ENCODE data around the gene SETD2. TPM values are rescaled to one million over a fixed set of nuclear protein-coding genes. Genes with fewer than 3 reads are reported as not detected.
A peak's percentile ranks its signal among the peaks of the same experiment; 100 is the strongest.

Gene SETD2
- total RNA-seq, 2 experiments from 2014 or later, result 87.3 to 87.4 TPM

DNA sequence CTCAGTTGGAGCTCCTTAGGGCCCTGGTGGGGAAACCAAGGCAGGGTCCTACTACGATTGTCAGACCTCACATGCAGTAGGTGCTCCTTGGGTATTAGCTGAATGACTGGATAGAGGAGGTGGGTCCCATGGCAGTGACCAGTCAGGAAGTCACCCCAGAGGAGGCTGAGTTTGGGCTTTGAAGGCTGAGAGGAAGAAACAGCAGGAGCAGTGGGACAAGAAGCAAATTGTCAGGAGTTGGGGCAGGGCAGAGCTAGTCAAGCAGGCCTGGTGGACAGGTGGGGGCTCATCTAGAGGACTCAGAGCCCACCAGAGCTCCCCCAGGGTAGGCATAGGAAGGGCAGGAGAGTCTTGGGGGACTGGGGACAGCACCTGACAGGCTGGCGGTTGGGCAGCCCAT is 181.4 kb downstream of the SETD2 start:
- CTCF ChIA-PET, result interaction anchor here (1.8 kb wide), 1 partner anchor 73 kb away, joined by 4 read pairs; no protein-coding TSS in a partner anchor
- H3K4me3 Mint-ChIP-seq, result peak overlapping the region; percentile 71
- H3K4me1 ChIP-seq (ENCODE audit: insufficient read depth, low read length), result peaks cover 93% of the 10 kb centered on the region

GRCh38 chr3:46981932-46982471 is 181.9 kb downstream of the SETD2 start:
- POLR2A ChIA-PET, result interaction anchor here (0.5 to 1.3 kb wide), 2 partner anchors 27 to 280 kb away, joined by 3 to 4 read pairs; no protein-coding TSS in a partner anchor
- intact Hi-C loops (cut with DNase I, micrococcal nuclease), result loop anchor here in 1 of 2 experiments (10.0 kb wide), 1 partner anchor 53 kb away; no protein-coding TSS in a partner anchor

More for the DNA sequence above, 181.4 kb downstream of the SETD2 start:
- peak in 2 of 14 experiments; percentile 2 to 21 for DNase-seq
- Mint-ChIP-seq H3K36me3 (ENCODE audit: low read depth) (peaks cover under 1% of the 10 kb centered on the region), H3K4me1 (ENCODE audit: low read depth) (peaks cover 74% of the 10 kb centered on the region), H3K9me3 (no peaks in the 10 kb centered on the region), H3K27me3 (no peaks in the 10 kb centered on the region), H3K27ac (peak overlapping the region; percentile 53)
- H3K9me3 ChIP-seq (ENCODE audit: control insufficient read depth in 1 of 2, insufficient read depth in 1 of 2, low read length in 2 of 2), result no peaks in the 10 kb centered on the region
- POLR2A ChIA-PET, result interaction anchor here (0.5 to 1.3 kb wide), 2 partner anchors 27 to 280 kb away, joined by 3 to 4 read pairs; no protein-coding TSS in a partner anchor
- no peak overlapping the region for H3K4me3 ChIP-seq (ENCODE audit: low read length)
- ATAC-seq (ENCODE audit: poor library complexity), result no peak
- intact Hi-C loops (cut with DNase I, micrococcal nuclease), result loop anchor here in 1 of 2 experiments (10.0 kb wide), 1 partner anchor 52 kb away; no protein-coding TSS in a partner anchor
- H3K36me3 ChIP-seq (ENCODE audit: insufficient read depth, low read length), result peaks cover 12% of the 10 kb centered on the region
- TF ChIP-seq, protein P1, sequence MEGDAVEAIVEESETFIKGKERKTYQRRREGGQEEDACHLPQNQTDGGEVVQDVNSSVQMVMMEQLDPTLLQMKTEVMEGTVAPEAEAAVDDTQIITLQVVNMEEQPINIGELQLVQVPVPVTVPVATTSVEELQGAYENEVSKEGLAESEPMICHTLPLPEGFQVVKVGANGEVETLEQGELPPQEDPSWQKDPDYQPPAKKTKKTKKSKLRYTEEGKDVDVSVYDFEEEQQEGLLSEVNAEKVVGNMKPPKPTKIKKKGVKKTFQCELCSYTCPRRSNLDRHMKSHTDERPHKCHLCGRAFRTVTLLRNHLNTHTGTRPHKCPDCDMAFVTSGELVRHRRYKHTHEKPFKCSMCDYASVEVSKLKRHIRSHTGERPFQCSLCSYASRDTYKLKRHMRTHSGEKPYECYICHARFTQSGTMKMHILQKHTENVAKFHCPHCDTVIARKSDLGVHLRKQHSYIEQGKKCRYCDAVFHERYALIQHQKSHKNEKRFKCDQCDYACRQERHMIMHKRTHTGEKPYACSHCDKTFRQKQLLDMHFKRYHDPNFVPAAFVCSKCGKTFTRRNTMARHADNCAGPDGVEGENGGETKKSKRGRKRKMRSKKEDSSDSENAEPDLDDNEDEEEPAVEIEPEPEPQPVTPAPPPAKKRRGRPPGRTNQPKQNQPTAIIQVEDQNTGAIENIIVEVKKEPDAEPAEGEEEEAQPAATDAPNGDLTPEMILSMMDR (IDR thresholded peaks at IDR 0.05), result no peak
- no peaks in the 10 kb centered on the region for H3K27me3 ChIP-seq (ENCODE audit: control insufficient read depth in 1 of 2, insufficient read depth in 2 of 2, low read length in 2 of 2)
- H3K27ac ChIP-seq (ENCODE audit: low read depth in 1 of 2, low read length in 2 of 2), result peak overlapping the region in 1 of 2 donors; percentile 29

DNA sequence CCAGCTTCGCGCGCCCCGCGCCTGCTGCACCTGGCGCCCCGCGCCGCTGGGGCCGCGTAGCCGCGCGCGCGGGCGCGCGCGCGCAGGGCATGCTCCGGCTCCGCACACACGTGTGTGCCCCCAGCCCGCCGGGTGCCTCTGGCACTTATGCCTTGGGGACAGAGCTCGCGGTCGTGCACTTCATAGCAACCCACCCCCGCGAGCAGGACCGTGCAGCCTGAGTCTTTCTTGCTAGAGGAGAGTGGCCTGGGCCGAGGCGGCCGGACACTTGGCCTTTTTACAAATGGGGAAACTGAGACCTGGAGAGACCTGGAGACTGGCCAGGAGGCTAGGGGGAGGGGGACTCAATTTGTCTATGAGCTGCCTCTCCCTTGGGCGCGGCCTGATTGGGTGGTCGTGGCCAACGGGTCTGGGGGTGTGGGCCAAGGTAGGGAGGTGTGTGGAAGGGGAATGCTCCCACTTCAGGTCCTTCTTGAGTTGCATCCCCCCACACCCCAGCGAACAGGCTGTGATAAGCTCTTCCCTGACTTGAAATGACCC is 183.9 kb downstream of the SETD2 start:
- intact Hi-C loops (cut with DNase I, micrococcal nuclease), result loop anchor here (1.0 to 10.0 kb wide), 4 partner anchors 7 to 497 kb away; partner anchors contain the start of genes KIF9 (in 1 of the 2), KLHL18 (in 1 of the 2) and SCAP (in 1 of the 2)
- H3K4me3 ChIP-seq (ENCODE audit: low read length), result peak overlapping the region; percentile 82
- CTCF ChIA-PET, result interaction anchor here (0.7 to 3.0 kb wide), 6 partner anchors 10 to 71 kb away, joined by 3 to 11 read pairs (median 4); no protein-coding TSS in a partner anchor
- Mint-ChIP-seq H3K4me1 (ENCODE audit: low read depth) (peaks cover 67% of the 10 kb centered on the region), H3K4me3 (peak overlapping the region; percentile 92), H3K36me3 (ENCODE audit: low read depth) (peaks cover 8% of the 10 kb centered on the region), H3K27me3 (no peaks in the 10 kb centered on the region), H3K27ac (peak overlapping the region; percentile 87), H3K9me3 (no peaks in the 10 kb centered on the region)
- H3K27me3 ChIP-seq (ENCODE audit: control insufficient read depth in 1 of 2, insufficient read depth in 2 of 2, low read length in 2 of 2), result no peaks in the 10 kb centered on the region
- ATAC-seq (ENCODE audit: poor library complexity), result no peak
- H3K36me3 ChIP-seq (ENCODE audit: insufficient read depth, low read length), result peaks cover 6% of the 10 kb centered on the region
- POLR2A ChIA-PET, result interaction anchor here (0.6 to 3.2 kb wide), 18 partner anchors 8 to 496 kb away, joined by 3 to 22 read pairs (median 5); partner anchors contain the start of genes SCAP and SETD2
- H3K4me1 ChIP-seq (ENCODE audit: insufficient read depth, low read length), result peaks cover 87% of the 10 kb centered on the region
- H3K9me3 ChIP-seq (ENCODE audit: control insufficient read depth in 1 of 2, insufficient read depth in 1 of 2, low read length in 2 of 2), result no peaks in the 10 kb centered on the region
- DNase-seq, result peak in 1 of 14 experiments; percentile 11
- TF ChIP-seq, protein P1 (IDR thresholded peaks at IDR 0.05), result no peak
- peak overlapping the region in 1 of 2 donors; percentile 57 for H3K27ac ChIP-seq (ENCODE audit: low read depth in 1 of 2, low read length in 2 of 2)

More at GRCh38 chr3:46981932-46982471, 181.9 kb downstream of the SETD2 start:
- TF ChIP-seq, protein P1 (IDR thresholded peaks at IDR 0.05), result no peak
- Mint-ChIP-seq H3K4me1 (ENCODE audit: low read depth) (peaks cover 73% of the 10 kb centered on the region), H3K36me3 (ENCODE audit: low read depth) (no peaks in the 10 kb centered on the region), H3K4me3 (peak overlapping the region; percentile 73), H3K27ac (peak overlapping the region; percentile 87), H3K27me3 (no peaks in the 10 kb centered on the region), H3K9me3 (no peaks in the 10 kb centered on the region)
- DNase-seq (peak in 1 of 14 experiments; percentile 26), ATAC-seq (ENCODE audit: poor library complexity) (no peak)
- Histone ChIP-seq H3K4me1 (ENCODE audit: insufficient read depth, low read length) (peaks cover 93% of the 10 kb centered on the region), H3K9me3 (ENCODE audit: control insufficient read depth in 1 of 2, insufficient read depth in 1 of 2, low read length in 2 of 2) (no peaks in the 10 kb centered on the region), H3K4me3 (ENCODE audit: low read length) (peak overlapping the region; percentile 82), H3K36me3 (ENCODE audit: insufficient read depth, low read length) (peaks cover 12% of the 10 kb centered on the region), H3K27me3 (ENCODE audit: control insufficient read depth in 1 of 2, insufficient read depth in 2 of 2, low read length in 2 of 2) (no peaks in the 10 kb centered on the region), H3K27ac (ENCODE audit: low read depth in 1 of 2, low read length in 2 of 2) (peak overlapping the region in 1 of 2 donors; percentile 6)
- CTCF ChIA-PET, result interaction anchor here (1.8 to 3.0 kb wide), 2 partner anchors 35 to 73 kb away, joined by 4 to 11 read pairs; no protein-coding TSS in a partner anchor

Data from CD4-positive, alpha-beta T cell (primary cell).